Parathyroid adenoma (tissue), 2 donors: ENCODE data around the gene LAMB1.

ENCODE experiments used
- H2AFZ ChIP-seq: fragments of 300-600 bp; sonication (generic); one replicate; pipeline ENCODE4 v1.7.0; 2017; ENCODE audit warnings: antibody characterized with exemption, mild to moderate bottlenecking
- H3K27ac ChIP-seq: fragments of 300-600 bp; sonication (generic); one replicate; pipeline ENCODE4 v1.7.0; 2017
- H3K27me3 ChIP-seq: fragments of 300-600 bp; sonication (generic); one replicate; pipeline ENCODE4 v1.7.0; 2017; ENCODE audit warnings: low read length; ENCODE audit not compliant: control insufficient read depth, insufficient read depth
- H3K36me3 ChIP-seq: fragments of 300-600 bp; sonication (generic); one replicate; pipeline ENCODE4 v1.7.0; 2017; ENCODE audit warnings: low read length; ENCODE audit not compliant: control insufficient read depth, insufficient read depth
- H3K4me1 ChIP-seq: fragments of 300-600 bp; sonication (generic); one replicate; pipeline ENCODE4 v1.7.0; 2017; ENCODE audit warnings: control low read depth
- H3K4me2 ChIP-seq: fragments of 300-600 bp; sonication (generic); one replicate; pipeline ENCODE4 v1.7.0; 2017; ENCODE audit warnings: low read length
- H3K4me3 ChIP-seq: fragments of 300-600 bp; sonication (generic); one replicate; pipeline ENCODE4 v1.7.0; 2017; ENCODE audit warnings: low read depth, low read length
- H3K79me2 ChIP-seq: fragments of 300-600 bp; sonication (generic); one replicate; pipeline ENCODE4 v1.7.0; 2017; ENCODE audit warnings: control low read depth
- H3K9ac ChIP-seq: fragments of 300-600 bp; sonication (generic); one replicate; pipeline ENCODE4 v1.7.0; 2017; ENCODE audit warnings: mild to moderate bottlenecking
- H3K9me3 ChIP-seq: fragments of 300-600 bp; sonication (generic); one replicate; pipeline ENCODE4 v1.7.0; 2017; ENCODE audit warnings: low read length; ENCODE audit not compliant: control insufficient read depth
- TF ChIP-seq, protein P1 (sequence below): fragments of 300-600 bp; sonication (generic); IDR thresholded peaks from one replicate; pipeline ENCODE4 v1.7.0; 2017; ENCODE audit warnings: antibody characterized with exemption, mild to moderate bottlenecking
- donor health status: primary hyperparathyroidism.

Gene LAMB1

DNA sequence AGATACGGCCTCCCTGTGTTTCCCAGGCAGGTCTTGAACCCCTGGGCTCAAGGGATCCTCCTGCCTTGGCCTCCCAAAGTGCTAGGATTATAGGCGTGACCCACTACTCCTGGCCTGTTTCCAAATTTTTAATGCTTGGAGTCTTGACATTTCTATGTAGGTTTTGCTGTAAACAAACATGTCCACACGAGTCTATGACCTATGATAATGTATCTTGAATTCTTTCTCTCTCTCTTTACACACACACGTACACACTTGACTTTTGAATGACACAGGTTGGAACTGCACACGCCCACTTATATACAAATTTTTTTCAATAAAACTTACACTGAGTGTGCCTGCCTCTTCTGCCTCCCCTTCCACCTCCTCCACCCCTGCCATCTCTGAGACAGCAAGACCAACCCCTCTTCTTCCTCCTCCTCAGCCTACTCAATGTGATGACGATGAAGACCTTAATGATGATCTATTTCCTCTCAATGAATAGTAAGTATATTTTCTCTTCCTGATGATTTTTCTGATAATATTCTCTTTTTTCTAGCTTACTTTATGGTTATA, 44.1 kb upstream of the LAMB1 start:
- H3K4me1 ChIP-seq = no peaks in the 10 kb centered on the region
- H3K36me3 ChIP-seq = no peaks in the 10 kb centered on the region
- no peaks in the 10 kb centered on the region for H3K9me3 ChIP-seq
- no peaks in the 10 kb centered on the region for H3K27me3 ChIP-seq
- H3K4me2 ChIP-seq = no peak overlapping the region
- TF ChIP-seq, protein P1, sequence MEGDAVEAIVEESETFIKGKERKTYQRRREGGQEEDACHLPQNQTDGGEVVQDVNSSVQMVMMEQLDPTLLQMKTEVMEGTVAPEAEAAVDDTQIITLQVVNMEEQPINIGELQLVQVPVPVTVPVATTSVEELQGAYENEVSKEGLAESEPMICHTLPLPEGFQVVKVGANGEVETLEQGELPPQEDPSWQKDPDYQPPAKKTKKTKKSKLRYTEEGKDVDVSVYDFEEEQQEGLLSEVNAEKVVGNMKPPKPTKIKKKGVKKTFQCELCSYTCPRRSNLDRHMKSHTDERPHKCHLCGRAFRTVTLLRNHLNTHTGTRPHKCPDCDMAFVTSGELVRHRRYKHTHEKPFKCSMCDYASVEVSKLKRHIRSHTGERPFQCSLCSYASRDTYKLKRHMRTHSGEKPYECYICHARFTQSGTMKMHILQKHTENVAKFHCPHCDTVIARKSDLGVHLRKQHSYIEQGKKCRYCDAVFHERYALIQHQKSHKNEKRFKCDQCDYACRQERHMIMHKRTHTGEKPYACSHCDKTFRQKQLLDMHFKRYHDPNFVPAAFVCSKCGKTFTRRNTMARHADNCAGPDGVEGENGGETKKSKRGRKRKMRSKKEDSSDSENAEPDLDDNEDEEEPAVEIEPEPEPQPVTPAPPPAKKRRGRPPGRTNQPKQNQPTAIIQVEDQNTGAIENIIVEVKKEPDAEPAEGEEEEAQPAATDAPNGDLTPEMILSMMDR = no peak
- no peak overlapping the region for H3K9ac ChIP-seq
- H3K79me2 ChIP-seq = no peaks in the 10 kb centered on the region
- no peak overlapping the region for H3K4me3 ChIP-seq
- no peak overlapping the region for H3K27ac ChIP-seq
- H2AFZ ChIP-seq = no peak overlapping the region

DNA sequence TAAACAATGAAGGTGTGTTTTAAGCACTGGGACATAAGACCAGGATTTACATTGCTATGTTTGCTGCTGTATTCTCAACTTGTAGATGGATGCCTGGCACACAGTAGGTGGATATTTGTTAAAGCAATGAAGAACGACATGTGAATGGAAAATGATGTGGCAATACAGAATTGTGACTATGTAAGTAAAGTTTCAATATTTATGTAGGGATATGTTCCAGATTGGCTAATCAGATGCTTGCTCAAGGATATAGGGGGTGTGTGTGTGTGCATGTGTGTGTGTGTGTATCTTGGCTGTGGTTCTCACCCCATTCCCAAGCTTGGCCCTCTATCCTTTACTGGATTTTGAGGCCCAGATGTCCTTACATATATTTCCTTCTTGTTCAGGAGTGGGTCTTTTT, 42.7 kb upstream of the LAMB1 start:
- Histone ChIP-seq H3K4me1 (no peaks in the 10 kb centered on the region), H3K27ac (no peak overlapping the region), H3K9ac (no peak overlapping the region), H3K27me3 (no peaks in the 10 kb centered on the region), H3K4me2 (no peak overlapping the region), H3K9me3 (no peaks in the 10 kb centered on the region), H2AFZ (no peak overlapping the region), H3K79me2 (no peaks in the 10 kb centered on the region), H3K4me3 (no peak overlapping the region), H3K36me3 (no peaks in the 10 kb centered on the region)
- TF ChIP-seq, protein P1 = no peak

DNA sequence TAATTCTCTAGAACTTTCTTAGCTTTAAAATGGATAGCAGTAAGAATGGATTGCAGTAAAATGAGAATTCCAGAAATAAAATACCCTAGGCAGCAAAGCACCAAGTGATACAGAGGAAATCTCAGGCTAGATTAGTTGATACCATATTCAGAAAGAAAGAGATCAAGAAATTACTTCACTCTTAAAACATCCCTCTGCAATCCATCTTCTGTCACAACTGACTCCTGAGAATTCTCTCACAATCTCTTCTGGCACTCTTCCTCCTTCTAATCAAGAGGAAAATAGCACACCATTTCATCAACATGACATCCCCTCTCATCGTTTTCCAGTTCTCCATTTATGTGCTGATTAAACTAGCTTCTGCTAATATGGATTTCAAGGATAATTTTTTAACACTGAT, 42.2 kb upstream of the LAMB1 start:
- Histone ChIP-seq H3K4me2 (no peak overlapping the region), H3K4me3 (no peak overlapping the region)
- TF ChIP-seq, protein P1 = no peak

DNA sequence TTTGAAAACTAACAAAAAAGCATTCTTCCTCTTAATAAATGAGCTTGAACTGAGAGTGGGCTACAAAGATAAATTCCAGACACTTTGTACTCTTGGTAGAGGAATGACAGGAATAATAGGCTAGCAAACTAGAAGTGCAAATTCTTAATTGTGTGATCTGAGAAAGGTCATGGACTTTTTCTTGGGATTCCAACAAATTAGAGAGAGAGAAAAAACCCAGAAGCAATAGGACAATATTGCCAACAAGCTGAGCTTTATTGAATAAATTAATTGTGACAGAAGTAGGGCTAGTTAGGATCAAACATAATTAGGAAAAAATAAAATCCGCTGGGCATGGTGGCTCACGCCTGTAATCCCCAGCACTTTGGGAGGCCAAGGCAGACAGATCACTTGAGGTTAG, 41.4 kb upstream of the LAMB1 start:
- Histone ChIP-seq H3K27me3 (no peaks in the 10 kb centered on the region), H3K79me2 (no peaks in the 10 kb centered on the region), H3K9ac (no peak overlapping the region), H3K36me3 (no peaks in the 10 kb centered on the region), H2AFZ (no peak overlapping the region), H3K4me3 (no peak overlapping the region), H3K27ac (no peak overlapping the region), H3K9me3 (no peaks in the 10 kb centered on the region), H3K4me1 (no peaks in the 10 kb centered on the region), H3K4me2 (no peak overlapping the region)
- TF ChIP-seq, protein P1 = no peak

More for the DNA sequence above, 42.2 kb upstream of the LAMB1 start:
- no peaks in the 10 kb centered on the region for H3K36me3 ChIP-seq
- H3K79me2 ChIP-seq = no peaks in the 10 kb centered on the region
- no peaks in the 10 kb centered on the region for H3K27me3 ChIP-seq
- no peaks in the 10 kb centered on the region for H3K4me1 ChIP-seq
- H3K9me3 ChIP-seq = no peaks in the 10 kb centered on the region
- H2AFZ ChIP-seq = no peak overlapping the region
- no peak overlapping the region for H3K27ac ChIP-seq
- H3K9ac ChIP-seq = no peak overlapping the region

DNA sequence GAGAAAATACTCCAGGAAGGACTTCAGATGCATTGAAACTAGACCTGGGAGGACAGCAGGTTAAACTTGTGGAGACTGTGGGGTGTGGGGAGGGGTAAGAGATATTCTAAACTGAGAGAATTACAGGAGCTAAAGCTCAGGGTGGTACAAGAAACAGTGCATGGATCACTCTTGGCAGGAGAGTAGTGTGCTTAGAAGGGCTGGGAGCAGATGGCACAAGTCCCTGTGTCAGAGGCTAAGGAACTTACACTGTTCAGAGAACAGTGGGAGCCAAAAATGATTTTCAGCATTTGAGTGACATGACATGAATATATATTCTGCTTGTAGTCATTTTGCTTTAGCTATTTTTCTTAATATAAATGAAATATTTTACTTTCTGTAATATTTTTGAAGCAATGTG, 36.0 kb upstream of the LAMB1 start:
- Histone ChIP-seq H2AFZ (no peak overlapping the region), H3K9ac (no peak overlapping the region), H3K27ac (no peak overlapping the region), H3K4me3 (no peak overlapping the region), H3K79me2 (no peaks in the 10 kb centered on the region), H3K4me1 (peaks cover 7% of the 10 kb centered on the region), H3K4me2 (no peak overlapping the region), H3K9me3 (no peaks in the 10 kb centered on the region), H3K36me3 (no peaks in the 10 kb centered on the region), H3K27me3 (no peaks in the 10 kb centered on the region)
- TF ChIP-seq, protein P1 = no peak
